Measurements from ENCODE around the gene SRCIN1.
"Not testable (repeated sequence)": the region's sequence is repeated elsewhere in the genome, so short reads cannot be mapped to it uniquely, and the experiment has no call there.

The SRCIN1 gene

GRCh38 chr17:38538906-38539305 lies 66.8 kb downstream of the SRCIN1 start:
- peak; percentile 70 for DNase-seq

GRCh38 chr17:38536661-38537060 lies 69.1 kb downstream of the SRCIN1 start:
- DNase-seq, result no peak

- no peak for DNase-seq
Observed at GRCh38 chr17:38535886-38536285, 69.9 kb downstream of the SRCIN1 start.

- no peak for DNase-seq
Observed at GRCh38 chr17:38534498-38534885, 71.3 kb downstream of the SRCIN1 start.

GRCh38 chr17:38533866-38534497 lies 71.8 kb downstream of the SRCIN1 start:
- DNase-seq, result no peak

GRCh38 chr17:38533241-38533640 lies 72.5 kb downstream of the SRCIN1 start:
- DNase-seq, result no peak

- DNase-seq, result no peak
Observed at GRCh38 chr17:38532451-38532850, 73.3 kb downstream of the SRCIN1 start.

- DNase-seq, result not testable (repeated sequence)
Observed at GRCh38 chr17:38531761-38532160, 74.0 kb downstream of the SRCIN1 start.

GRCh38 chr17:38530856-38531255 lies 74.9 kb downstream of the SRCIN1 start:
- not testable (repeated sequence) for DNase-seq

GRCh38 chr17:38528141-38528540 lies 77.6 kb downstream of the SRCIN1 start:
- DNase-seq, result not testable (repeated sequence)

GRCh38 chr17:38526526-38526925 lies 79.2 kb downstream of the SRCIN1 start:
- not testable (repeated sequence) for DNase-seq

GRCh38 chr17:38512473-38513058 lies 93.2 kb downstream of the SRCIN1 start:
- DNase-seq, result no peak

- DNase-seq, result no peak
Observed at GRCh38 chr17:38511150-38512108, 94.3 kb downstream of the SRCIN1 start.

GRCh38 chr17:38510421-38511149 lies 95.2 kb downstream of the SRCIN1 start:
- DNase-seq, result no peak

GRCh38 chr17:38509772-38510420 lies 95.9 kb downstream of the SRCIN1 start:
- no peak for DNase-seq

GRCh38 chr17:38508954-38509771 lies 96.6 kb downstream of the SRCIN1 start:
- DNase-seq, result no peak

GRCh38 chr17:38508570-38508950 lies 97.2 kb downstream of the SRCIN1 start:
- no peak for DNase-seq

- DNase-seq, result no peak
Observed at GRCh38 chr17:38507921-38508569, 97.7 kb downstream of the SRCIN1 start.

- no peak for DNase-seq
Observed at GRCh38 chr17:38507436-38507835, 98.3 kb downstream of the SRCIN1 start.

- no peak for DNase-seq
Observed at GRCh38 chr17:38504216-38504615, 101.5 kb downstream of the SRCIN1 start.

- DNase-seq, result not testable (repeated sequence)
Observed at GRCh38 chr17:38503286-38503913, 102.4 kb downstream of the SRCIN1 start.
